Right atrium auricular region (tissue), 2 donors: ENCODE data around the gene LENG9. TPM values are rescaled to one million over a fixed set of nuclear protein-coding genes. Genes with fewer than 3 reads are reported as not detected.
"Not testable (repeated sequence)": the region's sequence is repeated elsewhere in the genome, so short reads cannot be mapped to it uniquely, and the experiment has no call there.

Experiments
- DNase-seq: peaks from one replicate; pipeline ENCODE4 v3.0.0-alpha.2; 2019; ENCODE audit warnings: low spot score
- H3K27ac ChIP-seq, 2 donors: fragments of 200-600 bp; sonication (generic); 1 replicate in 1 of 2; 2 replicates in 1 of 2; pipeline ENCODE4 v1.5.1; 2016 to 2019
- H3K27me3 ChIP-seq, 2 donors: fragments of 200-600 bp; sonication (generic); one replicate each; pipeline versions ENCODE4 v1.5.1 to v1.6.0; 2017 to 2019
- H3K36me3 ChIP-seq: fragments of 200-600 bp; sonication (generic); one replicate; pipeline ENCODE4 v1.5.1; 2016
- H3K4me1 ChIP-seq, 2 donors: fragments of 200-600 bp; sonication (generic); one replicate each; pipeline versions ENCODE4 v1.5.1 to v1.6.0; 2017 to 2019
- H3K4me3 ChIP-seq, 2 donors: fragments of 200-600 bp; sonication (generic); 1 replicate in 1 of 2; 2 replicates in 1 of 2; pipeline ENCODE4 v1.5.1; 2017 to 2019; ENCODE audit warnings: mild to moderate bottlenecking in 1 of 2, moderate library complexity in 1 of 2
- H3K9me3 ChIP-seq, 2 donors: fragments of 200-600 bp; sonication (generic); one replicate each; pipeline ENCODE4 v1.5.1; 2019
- CTCF ChIP-seq, 2 donors: fragments of 200-600 bp; sonication (generic); IDR thresholded peaks; one replicate each; pipeline ENCODE4 v1.5.1; 2019; ENCODE audit warnings: antibody characterized with exemption in 2 of 2
- total RNA-seq, 2 donors: library from RNA; depleted of rRNA; stranded (reverse); fragments of >200 nt; gene quantifications; one replicate each; pipeline ENCODE4 v1.1.0, GENCODE V29; 2016

The LENG9 gene
- total RNA-seq, 2 donors from 2014 or later, result 2.1 to 4.9 TPM

GRCh38 chr19:54451997-54452396 is 11.6 kb downstream of the LENG9 start:
- H3K27ac ChIP-seq, result no peak overlapping the region
- H3K36me3 ChIP-seq, result peaks cover 58% of the 10 kb centered on the region
- H3K27me3 ChIP-seq, result no peaks in the 10 kb centered on the region
- H3K9me3 ChIP-seq, result no peaks in the 10 kb centered on the region
- no peak for TF ChIP-seq CTCF (IDR thresholded peaks at IDR 0.05)
- peaks cover 0 to 43% of the 10 kb centered on the region in 2 donors for H3K4me1 ChIP-seq
- DNase-seq, result no peak
- H3K4me3 ChIP-seq, result no peak overlapping the region

GRCh38 chr19:54451331-54451871 is 12.2 kb downstream of the LENG9 start:
- no peak for DNase-seq
- H3K4me1 ChIP-seq, result peaks cover 0 to 49% of the 10 kb centered on the region in 2 donors
- H3K36me3 ChIP-seq, result peaks cover 52% of the 10 kb centered on the region
- no peak overlapping the region for H3K4me3 ChIP-seq
- H3K27ac ChIP-seq, result no peak overlapping the region
- no peak for TF ChIP-seq CTCF (IDR thresholded peaks at IDR 0.05)
- no peaks in the 10 kb centered on the region for H3K9me3 ChIP-seq
- H3K27me3 ChIP-seq, result no peaks in the 10 kb centered on the region

GRCh38 chr19:54449701-54450069 is 13.9 kb downstream of the LENG9 start:
- Histone ChIP-seq H3K9me3 (no peaks in the 10 kb centered on the region), H3K4me1 (peaks cover 0 to 51% of the 10 kb centered on the region in 2 donors), H3K27me3 (no peaks in the 10 kb centered on the region), H3K4me3 (peak overlapping the region; percentile 69 to 94), H3K36me3 (peaks cover 41% of the 10 kb centered on the region), H3K27ac (peak overlapping the region; percentile 95 to 98)
- no peak for DNase-seq
- no peak for TF ChIP-seq CTCF (IDR thresholded peaks at IDR 0.05)

GRCh38 chr19:54448774-54449700 is 14.5 kb downstream of the LENG9 start, which contains the start of gene LENG8:
LENG8 (plus strand) TSS chr19:54449199; CDS start chr19:54451345, 2,146 bp downstream.
- Histone ChIP-seq H3K27me3 (no peaks in the 10 kb centered on the region), H3K27ac (peak within 1 kb of the TSS; percentile 95 to 98), H3K4me1 (peaks cover 0 to 51% of the 10 kb centered on the region in 2 donors), H3K4me3 (peak within 1 kb of the TSS; percentile 69 to 94), H3K36me3 (peaks cover 37% of the 10 kb centered on the region), H3K9me3 (no peaks in the 10 kb centered on the region)
- TF ChIP-seq CTCF (IDR thresholded peaks at IDR 0.05), result no peak
- peak; percentile 99 for DNase-seq

- DNase-seq, result peak; percentile 74
- peak overlapping the region; percentile 69 to 94 for H3K4me3 ChIP-seq
- peaks cover 0 to 51% of the 10 kb centered on the region in 2 donors for H3K4me1 ChIP-seq
- no peak for TF ChIP-seq CTCF (IDR thresholded peaks at IDR 0.05)
- H3K27ac ChIP-seq, result peak overlapping the region; percentile 95 to 98
- H3K36me3 ChIP-seq, result peaks cover 29% of the 10 kb centered on the region
- no peaks in the 10 kb centered on the region for H3K9me3 ChIP-seq
- no peaks in the 10 kb centered on the region for H3K27me3 ChIP-seq
These were observed 15.4 kb downstream of the LENG9 start for GRCh38 chr19:54448040-54448773.

GRCh38 chr19:54446349-54446748 is 17.2 kb downstream of the LENG9 start:
- Histone ChIP-seq H3K36me3 (peaks cover 12% of the 10 kb centered on the region), H3K4me1 (peaks cover 0 to 37% of the 10 kb centered on the region in 2 donors)
- not testable (repeated sequence) for H3K9me3 ChIP-seq, H3K27ac ChIP-seq, H3K4me3 ChIP-seq, DNase-seq, H3K27me3 ChIP-seq
